Astrocyte (in vitro differentiated cells and primary cell): ENCODE data around the gene MAGEA9B. TPM values are rescaled to one million over a fixed set of nuclear protein-coding genes. Genes with fewer than 3 reads are reported as not detected.

Source experiments
- DNase-seq: peaks from one replicate; pipeline ENCODE4 v3.0.0-alpha.2; 2010; ENCODE audit warnings: low read depth
- FAIRE-seq: peaks from 2 replicates; lab custom pipeline; 2011; peaks lifted over from hg19 to GRCh38; lab: Jason Lieb, UNC
- H2AFZ ChIP-seq: 2 replicates; pipeline ENCODE4 v1.6.0; 2012; ENCODE audit warnings: low read depth, low read length, inconsistent platforms
- H3K27ac ChIP-seq: 2 replicates; pipeline ENCODE4 v1.5.1; 2011; ENCODE audit warnings: low read depth, low read length, inconsistent platforms
- H3K27me3 ChIP-seq: 2 replicates; pipeline ENCODE4 v1.6.0; 2011; ENCODE audit warnings: low read length, inconsistent platforms; ENCODE audit not compliant: insufficient read depth
- H3K36me3 ChIP-seq: 2 replicates; pipeline ENCODE4 v1.5.1; 2011; ENCODE audit warnings: low read length, inconsistent platforms; ENCODE audit not compliant: insufficient read depth
- H3K4me1 ChIP-seq: 2 replicates; pipeline ENCODE4 v1.5.1; 2011; ENCODE audit warnings: low read length, inconsistent platforms; ENCODE audit not compliant: insufficient read depth
- H3K4me2 ChIP-seq: 2 replicates; pipeline ENCODE4 v1.6.0; 2012; ENCODE audit warnings: low read length, inconsistent platforms
- H3K4me3 ChIP-seq: 2 replicates; pipeline ENCODE4 v1.5.1; 2011; ENCODE audit warnings: low read depth, mild to moderate bottlenecking, low read length, inconsistent platforms; ENCODE audit not compliant: insufficient read depth
- H3K79me2 ChIP-seq: 2 replicates; pipeline ENCODE4 v1.6.0; 2012; ENCODE audit warnings: mild to moderate bottlenecking, low read length, inconsistent platforms; ENCODE audit not compliant: insufficient read depth
- H3K9ac ChIP-seq: 2 replicates; pipeline ENCODE4 v1.6.0; 2012; ENCODE audit warnings: mild to moderate bottlenecking, low read length, inconsistent platforms
- H3K9me3 ChIP-seq: 2 replicates; pipeline ENCODE4 v1.5.1; 2012; ENCODE audit warnings: low read depth, mild to moderate bottlenecking, low read length, inconsistent platforms; ENCODE audit not compliant: insufficient read depth
- H4K20me1 ChIP-seq: 2 replicates; pipeline ENCODE4 v1.6.0; 2012; ENCODE audit warnings: low read length, inconsistent platforms; ENCODE audit not compliant: insufficient read depth
- H3K27ac Mint-ChIP-seq: one replicate; pipeline ENCODE4 v1.8.0; 2021; ENCODE audit warnings: mild to moderate bottlenecking, mixed read lengths; ENCODE audit not compliant: unreplicated experiment
- H3K27me3 Mint-ChIP-seq: one replicate; pipeline ENCODE4 v1.8.0; 2021; ENCODE audit warnings: low read depth, mixed read lengths; ENCODE audit not compliant: unreplicated experiment
- H3K36me3 Mint-ChIP-seq: one replicate; pipeline ENCODE4 v1.8.0; 2021; ENCODE audit warnings: low read depth, mixed read lengths; ENCODE audit not compliant: unreplicated experiment
- H3K4me1 Mint-ChIP-seq: one replicate; pipeline ENCODE4 v1.8.0; 2021; ENCODE audit warnings: low read depth, mixed read lengths; ENCODE audit not compliant: unreplicated experiment
- H3K4me3 Mint-ChIP-seq: one replicate; pipeline ENCODE4 v1.8.0; 2021; ENCODE audit warnings: mild to moderate bottlenecking, moderate library complexity, mixed read lengths; ENCODE audit not compliant: unreplicated experiment
- H3K9me3 Mint-ChIP-seq: one replicate; pipeline ENCODE4 v1.8.0; 2021; ENCODE audit warnings: mild to moderate bottlenecking, mixed read lengths; ENCODE audit not compliant: unreplicated experiment
- EZH2 ChIP-seq: IDR thresholded peaks from 2 replicates; pipeline ENCODE4 v1.6.1; 2012; ENCODE audit warnings: mild to moderate bottlenecking, low read length, inconsistent platforms; ENCODE audit not compliant: insufficient read depth
- total RNA-seq: library from RNA; stranded (reverse); gene quantifications from 2 replicates; pipeline ENCODE4 v1.2.1, GENCODE V29; 2021
- TF ChIP-seq, protein P1 (sequence below): IDR thresholded peaks from 2 replicates; pipeline ENCODE4 v1.5.1; 2011; ENCODE audit warnings: low read depth, mild to moderate bottlenecking, inconsistent platforms, low read length, moderate library complexity; ENCODE audit not compliant: insufficient read depth

MAGEA9B gene
- total RNA-seq, 1 donor from 2014 or later = not detected

DNA sequence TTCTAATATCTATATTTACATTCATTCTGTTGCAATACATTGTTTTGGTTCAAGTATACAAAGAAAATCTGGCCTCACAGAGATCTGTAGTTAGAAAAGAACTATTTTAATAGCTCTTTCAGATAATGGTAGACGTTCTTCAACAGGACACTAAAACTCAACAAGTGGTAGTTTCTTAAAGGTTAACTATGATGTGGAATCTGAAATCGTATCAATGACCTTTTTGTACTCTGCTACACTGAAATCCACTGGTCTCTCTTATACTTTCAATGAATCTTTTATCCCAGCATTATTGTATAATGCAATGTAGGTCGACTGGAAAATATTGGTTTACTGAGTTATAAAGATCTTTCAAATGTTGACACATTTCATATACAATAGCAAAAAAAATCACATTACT, 31.6 kb upstream of the MAGEA9B start:
- H3K27ac Mint-ChIP-seq = no peak overlapping the region
- H3K36me3 Mint-ChIP-seq = peaks cover 1% of the 10 kb centered on the region
- no peaks in the 10 kb centered on the region for H3K27me3 ChIP-seq
- peaks cover 14% of the 10 kb centered on the region for H4K20me1 ChIP-seq
- H3K79me2 ChIP-seq = peaks cover 45% of the 10 kb centered on the region
- TF ChIP-seq, protein P1, sequence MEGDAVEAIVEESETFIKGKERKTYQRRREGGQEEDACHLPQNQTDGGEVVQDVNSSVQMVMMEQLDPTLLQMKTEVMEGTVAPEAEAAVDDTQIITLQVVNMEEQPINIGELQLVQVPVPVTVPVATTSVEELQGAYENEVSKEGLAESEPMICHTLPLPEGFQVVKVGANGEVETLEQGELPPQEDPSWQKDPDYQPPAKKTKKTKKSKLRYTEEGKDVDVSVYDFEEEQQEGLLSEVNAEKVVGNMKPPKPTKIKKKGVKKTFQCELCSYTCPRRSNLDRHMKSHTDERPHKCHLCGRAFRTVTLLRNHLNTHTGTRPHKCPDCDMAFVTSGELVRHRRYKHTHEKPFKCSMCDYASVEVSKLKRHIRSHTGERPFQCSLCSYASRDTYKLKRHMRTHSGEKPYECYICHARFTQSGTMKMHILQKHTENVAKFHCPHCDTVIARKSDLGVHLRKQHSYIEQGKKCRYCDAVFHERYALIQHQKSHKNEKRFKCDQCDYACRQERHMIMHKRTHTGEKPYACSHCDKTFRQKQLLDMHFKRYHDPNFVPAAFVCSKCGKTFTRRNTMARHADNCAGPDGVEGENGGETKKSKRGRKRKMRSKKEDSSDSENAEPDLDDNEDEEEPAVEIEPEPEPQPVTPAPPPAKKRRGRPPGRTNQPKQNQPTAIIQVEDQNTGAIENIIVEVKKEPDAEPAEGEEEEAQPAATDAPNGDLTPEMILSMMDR = no peak
- TF ChIP-seq EZH2 = no peak
- DNase-seq = no peak
- FAIRE-seq = peak; percentile 99
- H3K4me3 Mint-ChIP-seq = no peak overlapping the region
- H3K4me1 Mint-ChIP-seq = no peaks in the 10 kb centered on the region
- no peak overlapping the region for H3K27ac ChIP-seq
- no peak overlapping the region for H3K4me2 ChIP-seq
- H3K9me3 Mint-ChIP-seq = no peaks in the 10 kb centered on the region
- H3K36me3 ChIP-seq = no peaks in the 10 kb centered on the region
- no peaks in the 10 kb centered on the region for H3K4me1 ChIP-seq
- no peak overlapping the region for H3K4me3 ChIP-seq
- H3K9me3 ChIP-seq = no peaks in the 10 kb centered on the region
- H3K27me3 Mint-ChIP-seq = no peaks in the 10 kb centered on the region
- H2AFZ ChIP-seq = no peak overlapping the region
- H3K9ac ChIP-seq = no peak overlapping the region

DNA sequence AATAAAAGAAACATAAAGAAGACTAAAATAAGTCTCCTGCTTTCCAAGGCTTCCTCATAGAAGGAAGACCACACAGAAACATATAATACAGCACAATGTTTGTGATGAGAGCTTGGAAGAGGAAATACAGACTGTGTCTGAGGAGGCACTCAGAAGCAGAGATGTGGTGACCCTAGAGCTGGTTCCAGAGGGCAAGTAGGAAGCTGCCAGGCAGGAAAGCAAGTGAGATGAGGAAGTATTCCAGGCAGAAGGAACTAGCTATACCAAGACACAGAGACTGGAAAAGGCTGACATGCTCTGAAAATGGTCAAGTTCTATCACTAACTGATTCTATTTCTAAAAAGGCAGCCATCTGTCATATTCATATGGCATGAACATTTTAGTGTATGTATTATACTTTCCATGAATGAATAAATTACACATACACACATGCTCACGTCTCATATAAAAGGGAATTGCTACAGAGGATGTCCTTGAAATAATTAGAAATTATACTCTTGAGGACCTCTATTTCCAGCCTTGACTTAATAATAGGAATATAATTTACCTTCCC, 24.4 kb upstream of the MAGEA9B start:
- H3K9ac ChIP-seq = no peak overlapping the region
- H3K36me3 ChIP-seq = no peaks in the 10 kb centered on the region
- no peaks in the 10 kb centered on the region for H3K4me1 ChIP-seq
- no peak overlapping the region for H3K4me2 ChIP-seq
- no peak overlapping the region for H2AFZ ChIP-seq
- Mint-ChIP-seq H3K4me1 (peaks cover 1% of the 10 kb centered on the region), H3K27ac (no peak overlapping the region), H3K27me3 (no peaks in the 10 kb centered on the region), H3K9me3 (no peaks in the 10 kb centered on the region), H3K36me3 (peaks cover 1% of the 10 kb centered on the region), H3K4me3 (no peak overlapping the region)
- DNase-seq = no peak
- H3K9me3 ChIP-seq = no peaks in the 10 kb centered on the region
- H3K4me3 ChIP-seq = no peak overlapping the region
- no peaks in the 10 kb centered on the region for H3K27me3 ChIP-seq
- TF ChIP-seq EZH2 = no peak
- TF ChIP-seq, protein P1 = no peak
- no peak overlapping the region for H3K27ac ChIP-seq
- peaks cover 30% of the 10 kb centered on the region for H3K79me2 ChIP-seq
- H4K20me1 ChIP-seq = peaks cover 17% of the 10 kb centered on the region
- peak; percentile 85 for FAIRE-seq

DNA sequence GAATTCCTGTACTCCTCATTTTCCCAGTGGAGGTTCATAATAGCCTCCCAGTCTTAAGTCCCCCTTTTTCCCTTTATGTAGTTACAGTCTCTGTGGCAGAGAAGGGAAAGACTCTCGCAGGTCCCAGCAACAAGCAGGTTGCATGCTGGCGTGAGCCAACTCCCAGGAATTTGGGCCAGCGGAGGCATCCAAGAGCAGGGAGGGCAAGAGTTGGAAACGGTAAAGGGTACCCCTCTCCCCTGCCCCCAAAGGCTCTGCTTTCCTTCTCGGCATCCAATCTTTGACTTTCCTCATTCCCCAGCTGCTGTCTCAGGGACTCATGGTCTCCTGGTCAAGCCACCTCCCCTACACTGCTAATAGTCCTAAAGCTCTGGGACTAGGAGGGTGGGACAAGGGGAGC, 23.3 kb upstream of the MAGEA9B start:
- Mint-ChIP-seq H3K9me3 (no peaks in the 10 kb centered on the region), H3K4me3 (no peak overlapping the region), H3K27ac (no peak overlapping the region), H3K4me1 (peaks cover 12% of the 10 kb centered on the region), H3K27me3 (no peaks in the 10 kb centered on the region), H3K36me3 (peaks cover 1% of the 10 kb centered on the region)
- H3K27ac ChIP-seq = no peak overlapping the region
- H3K9ac ChIP-seq = no peak overlapping the region
- H3K36me3 ChIP-seq = no peaks in the 10 kb centered on the region
- peaks cover 14% of the 10 kb centered on the region for H4K20me1 ChIP-seq
- no peaks in the 10 kb centered on the region for H3K27me3 ChIP-seq
- no peaks in the 10 kb centered on the region for H3K9me3 ChIP-seq
- FAIRE-seq (no peak), DNase-seq (no peak)
- H3K4me2 ChIP-seq = no peak overlapping the region
- H3K4me3 ChIP-seq = no peak overlapping the region
- H3K4me1 ChIP-seq = peaks cover 6% of the 10 kb centered on the region
- TF ChIP-seq EZH2 = no peak
- TF ChIP-seq, protein P1 = no peak
- H3K79me2 ChIP-seq = peaks cover 24% of the 10 kb centered on the region
- no peak overlapping the region for H2AFZ ChIP-seq
